Astrocyte of the spinal cord (primary cell): ENCODE measurements around the gene EIF4G1.
A peak's percentile ranks its signal among the peaks of the same experiment; 100 is the strongest.
"Not testable (repeated sequence)": the region's sequence is repeated elsewhere in the genome, so short reads cannot be mapped to it uniquely, and the experiment has no call there.

Experiments
- DNase-seq: peaks from one replicate; pipeline ENCODE4 v3.0.0; 2011; ENCODE audit warnings: low read depth, low spot score
- H3K4me3 ChIP-seq: 2 replicates; pipeline ENCODE4 v1.5.1; 2011; ENCODE audit warnings: low read depth, mild to moderate bottlenecking, low read length, moderate library complexity
- CTCF ChIP-seq: IDR thresholded peaks from 2 replicates; pipeline ENCODE4 v1.5.1; 2012; ENCODE audit warnings: low read depth, mild to moderate bottlenecking, low read length, inconsistent platforms
- in situ Hi-C: cut with HindIII; loops from 2 replicates; pipeline ENCODE4 v1.10.0; 2017; ENCODE audit warnings: low sequenced_read_pairs

Gene EIF4G1

GRCh38 chr3:184337399-184337714 lies 23.0 kb downstream of the EIF4G1 start, which contains the start of gene FAM131A:
TSS of gene FAM131A (plus strand) at chr3:184337600. CDS start at chr3:184337631, 31 bp downstream.
- DNase-seq = no peak
- H3K4me3 ChIP-seq = peak within 1 kb of the TSS; percentile 56
- in situ Hi-C loops = no loop called here
- no peak for TF ChIP-seq CTCF

- in situ Hi-C loops = no loop called here
- H3K4me3 ChIP-seq = no peak overlapping the region
- TF ChIP-seq CTCF = no peak
- no peak for DNase-seq
Observed at GRCh38 chr3:184337981-184338380, 23.6 kb downstream of the EIF4G1 start.

GRCh38 chr3:184338511-184338945 lies 24.1 kb downstream of the EIF4G1 start:
- peak; percentile 26 for TF ChIP-seq CTCF
- in situ Hi-C loops = no loop called here
- peak; percentile 88 for DNase-seq
- peak overlapping the region; percentile 34 for H3K4me3 ChIP-seq

GRCh38 chr3:184339001-184339400 lies 24.6 kb downstream of the EIF4G1 start:
- in situ Hi-C loops = no loop called here
- no peak for DNase-seq
- no peak for TF ChIP-seq CTCF
- peak overlapping the region; percentile 34 for H3K4me3 ChIP-seq

GRCh38 chr3:184339451-184340135 lies 25.2 kb downstream of the EIF4G1 start:
- H3K4me3 ChIP-seq, DNase-seq, in situ Hi-C loops: not testable (repeated sequence)

- in situ Hi-C loops = no loop called here
- H3K4me3 ChIP-seq = no peak overlapping the region
- TF ChIP-seq CTCF = no peak
- DNase-seq = no peak
Observed at GRCh38 chr3:184341925-184342324, 27.5 kb downstream of the EIF4G1 start.

- peak; percentile 75 for DNase-seq
- TF ChIP-seq CTCF = no peak
- H3K4me3 ChIP-seq = no peak overlapping the region
- in situ Hi-C loops = no loop called here
Observed at GRCh38 chr3:184343200-184343876, 28.9 kb downstream of the EIF4G1 start.
